Measurements from ENCODE around the gene PLA2G2C. TPM values are rescaled to one million over a fixed set of nuclear protein-coding genes. Genes with fewer than 3 reads are reported as not detected.

PLA2G2C gene
- polyA plus RNA-seq, 4 donors = 0.14 to 0.21 (median 0.14) TPM; not detected in 1

- DNase-seq (ENCODE audit: low read depth in 4 of 4, low spot score in 2 of 4) = no peak
Measured at GRCh38 chr1:20164694-20165202, 21.6 kb downstream of the PLA2G2C start.

DNA sequence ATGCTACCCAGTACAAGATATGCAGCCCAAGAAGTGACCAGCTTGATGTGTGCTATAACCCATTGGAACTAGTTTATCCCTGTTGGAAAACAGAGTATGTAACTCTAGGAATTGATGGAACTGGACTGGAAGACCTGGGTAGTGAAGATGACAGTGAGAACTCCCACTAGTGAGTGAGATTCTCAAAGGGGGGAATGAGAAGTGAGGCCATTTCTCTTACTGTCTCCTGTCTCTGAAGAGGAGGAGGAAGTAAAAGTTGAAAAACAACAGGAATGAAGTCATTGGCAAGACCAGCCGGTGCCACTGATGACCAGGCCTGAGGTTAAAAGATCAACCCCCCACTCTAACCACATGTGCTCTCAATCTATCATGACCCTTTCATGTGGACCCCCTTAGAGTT is 26.3 kb downstream of the PLA2G2C start:
- DNase-seq (ENCODE audit: low read depth in 4 of 4, low spot score in 2 of 4) = no peak

GRCh38 chr1:20158358-20159070 is 27.8 kb downstream of the PLA2G2C start:
- no peak for DNase-seq (ENCODE audit: low read depth in 4 of 4, low spot score in 2 of 4)

GRCh38 chr1:20154301-20154831 is 32.0 kb downstream of the PLA2G2C start:
- DNase-seq (ENCODE audit: low read depth in 4 of 4, low spot score in 2 of 4) = no peak

- no peak for DNase-seq (ENCODE audit: low read depth in 4 of 4, low spot score in 2 of 4)
Measured at GRCh38 chr1:20153000-20153418, 33.3 kb downstream of the PLA2G2C start.

DNA sequence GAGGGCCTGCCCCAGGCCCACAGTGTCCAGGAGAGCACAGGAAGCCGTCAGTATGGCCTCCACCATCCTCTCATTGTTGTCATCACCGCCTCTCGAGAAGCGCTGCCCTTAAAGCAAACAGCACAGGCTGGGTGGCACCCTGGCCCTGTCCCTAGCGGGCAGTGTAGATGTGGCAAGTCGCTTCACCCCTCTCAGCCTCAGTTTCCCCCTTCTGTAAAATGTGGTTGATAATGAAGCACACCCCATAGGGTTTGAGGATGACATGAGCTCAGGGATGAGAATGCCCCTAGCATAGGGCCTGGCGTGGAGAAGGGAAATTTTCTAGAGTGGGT is 33.8 kb downstream of the PLA2G2C start:
- no peak for DNase-seq (ENCODE audit: low read depth in 4 of 4, low spot score in 2 of 4)

GRCh38 chr1:20151906-20152598 is 34.3 kb downstream of the PLA2G2C start:
- DNase-seq (ENCODE audit: low read depth in 4 of 4, low spot score in 2 of 4) = peak in 2 of 4 donors; percentile 41 to 50

DNA sequence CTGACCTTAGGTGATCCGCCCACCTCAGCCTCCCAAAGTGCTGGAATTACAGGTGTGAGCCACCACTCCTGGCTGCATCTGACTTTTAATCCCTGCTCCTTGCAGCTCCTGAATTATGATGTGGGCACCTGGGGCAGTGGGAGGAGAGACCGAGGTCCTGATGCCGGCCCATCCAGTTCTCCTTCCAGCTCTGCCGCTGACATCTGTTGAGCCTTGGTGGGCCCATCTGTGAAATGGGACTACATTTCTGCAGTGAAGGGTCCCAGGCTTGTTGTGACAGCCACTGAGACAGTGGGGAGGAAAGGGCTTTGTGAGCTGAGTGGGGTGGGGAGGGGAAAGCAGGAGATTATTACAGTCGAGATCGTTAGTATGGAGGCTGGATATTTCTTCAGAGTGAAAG is 35.3 kb downstream of the PLA2G2C start:
- no peak for DNase-seq (ENCODE audit: low read depth in 4 of 4, low spot score in 2 of 4)

DNA sequence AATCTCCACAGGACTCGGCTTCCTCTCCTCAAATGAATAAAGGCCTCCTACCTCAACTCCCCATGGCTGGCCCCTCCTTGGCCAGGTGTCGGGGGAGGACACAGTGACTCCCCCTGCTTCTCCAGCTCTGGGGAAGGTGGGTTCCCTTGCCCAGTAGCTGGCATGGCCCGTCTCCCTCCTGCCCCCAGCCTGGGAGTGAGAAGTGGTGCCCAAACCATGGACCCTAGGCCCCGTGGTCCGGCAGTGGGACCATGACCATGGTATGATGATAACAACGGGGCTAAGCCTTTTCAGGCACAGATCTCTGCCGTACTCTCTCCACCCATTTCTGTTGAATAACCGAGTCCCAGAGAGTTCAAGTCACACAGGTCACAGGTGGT is 36.0 kb downstream of the PLA2G2C start:
- DNase-seq (ENCODE audit: low read depth in 4 of 4, low spot score in 2 of 4) = no peak

GRCh38 chr1:20149601-20150325 is 36.6 kb downstream of the PLA2G2C start:
- no peak for DNase-seq (ENCODE audit: low read depth in 4 of 4, low spot score in 2 of 4)

GRCh38 chr1:20148571-20149500 is 37.5 kb downstream of the PLA2G2C start:
- DNase-seq (ENCODE audit: low read depth in 4 of 4, low spot score in 2 of 4) = no peak

- no peak for DNase-seq (ENCODE audit: low read depth in 4 of 4, low spot score in 2 of 4)
Measured at GRCh38 chr1:20147846-20148570, 38.3 kb downstream of the PLA2G2C start.

DNA sequence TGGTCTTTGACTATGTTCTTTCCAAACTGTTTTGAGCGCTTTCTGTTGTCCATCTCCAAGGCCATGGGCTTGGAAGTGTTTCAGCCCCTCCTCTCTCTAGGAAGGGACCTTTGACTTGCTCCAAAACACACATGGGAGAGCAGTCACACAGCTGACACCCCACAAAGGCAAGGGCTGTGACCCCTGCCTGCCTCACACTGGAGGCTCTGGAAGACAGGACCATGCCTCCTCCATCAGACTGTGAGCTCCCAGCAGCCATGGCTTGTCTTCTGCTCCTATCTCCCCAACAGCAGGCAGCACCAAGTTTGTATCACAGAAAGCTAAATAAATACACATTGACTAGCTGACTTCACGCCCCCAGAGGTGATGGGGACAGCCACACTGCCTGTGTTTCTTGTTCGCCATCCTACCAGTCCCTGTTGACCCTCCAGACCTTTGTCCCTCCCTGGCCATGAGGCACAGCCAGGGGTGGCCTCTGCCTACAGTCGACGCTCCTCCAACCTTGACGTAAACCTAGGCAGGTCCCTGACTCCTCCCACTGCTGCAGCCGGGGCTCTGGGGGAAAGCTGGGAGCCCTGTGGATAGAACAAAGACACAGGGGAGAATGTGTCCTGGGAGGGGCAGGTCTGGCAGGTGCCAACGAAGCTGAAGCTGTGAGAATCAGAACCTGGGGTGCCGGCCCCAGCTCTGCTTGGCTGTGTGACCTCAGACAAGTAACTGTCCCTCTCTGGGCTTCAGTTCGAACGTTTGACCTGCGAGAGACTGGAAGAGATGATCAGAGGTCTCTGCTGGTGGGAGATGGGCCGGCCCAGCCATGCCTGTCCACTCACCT is 42.4 kb downstream of the PLA2G2C start:
- no peak for DNase-seq (ENCODE audit: low read depth in 4 of 4, low spot score in 2 of 4)

GRCh38 chr1:20143318-20143717 is 43.0 kb downstream of the PLA2G2C start:
- DNase-seq (ENCODE audit: low read depth in 4 of 4, low spot score in 2 of 4) = no peak

- no peak for DNase-seq (ENCODE audit: low read depth in 4 of 4, low spot score in 2 of 4)
Measured at GRCh38 chr1:20142001-20142710, 44.2 kb downstream of the PLA2G2C start.

DNA sequence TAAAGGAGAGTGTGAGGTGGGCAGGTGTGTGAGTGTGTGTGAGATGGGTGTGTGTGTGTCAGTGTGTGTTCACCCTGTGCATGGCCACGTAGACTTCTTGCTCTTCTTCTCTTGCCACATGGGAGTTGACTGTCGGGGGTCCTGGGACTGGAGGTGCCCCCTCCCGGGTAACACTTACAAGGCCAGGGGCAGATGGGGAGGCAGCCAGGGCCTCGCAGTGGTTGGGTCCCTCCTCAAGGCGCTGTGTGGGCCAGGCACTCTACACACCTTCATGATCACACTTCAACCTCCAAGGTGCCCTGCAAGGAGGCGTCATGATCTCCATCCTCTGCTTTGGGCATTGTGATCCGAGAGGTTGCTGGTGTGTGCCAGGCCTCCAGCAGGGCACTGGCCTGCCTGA is 44.9 kb downstream of the PLA2G2C start:
- DNase-seq (ENCODE audit: low read depth in 4 of 4, low spot score in 2 of 4) = no peak

- DNase-seq (ENCODE audit: low read depth in 4 of 4, low spot score in 2 of 4) = no peak
Measured at GRCh38 chr1:20141001-20141400, 45.3 kb downstream of the PLA2G2C start.

All from left renal cortex interstitium (tissue), 4 donors.